Measurements from ENCODE around the gene NDRG4.

GRCh38 chr16:58465817-58466216 is 34.1 kb upstream of the NDRG4 start:
- TF ChIP-seq POLR2AphosphoS5 (IDR thresholded peaks at IDR 0.05; ENCODE audit: low read depth, low read length) (no peak), CTCF (IDR thresholded peaks at IDR 0.05) (no peak), GABPA (IDR thresholded peaks at IDR 0.05; ENCODE audit: low read depth) (no peak)

Data from SK-N-SH (cell line).